Measurements from ENCODE around the gene CSTF2. TPM values are rescaled to one million over a fixed set of nuclear protein-coding genes. Genes with fewer than 3 reads are reported as not detected.
A peak's percentile ranks its signal among the peaks of the same experiment; 100 is the strongest.

The CSTF2 gene
- total RNA-seq (2012; rRNA removed) (27.8 and 30.3 TPM in 2 replicates), polyA plus RNA-seq (2012; rRNA removed) (21.8 and 22.8 TPM in 2 replicates), Bru-seq, nascent RNA (percentile 48 among the genes with signal in this experiment), BruChase-seq, experiment 1, labeled RNA remaining after a 6-hour chase (percentile 49 among the genes with signal in this experiment), BruChase-seq, experiment 2, labeled RNA remaining after a 2-hour chase (percentile 45 among the genes with signal in this experiment)
- polyA plus RNA-seq (2012; cell fraction: cytosol; rRNA removed): 13.0 and 19.0 TPM in 2 replicates
- 16.5 and 22.1 TPM in 2 replicates for polyA plus RNA-seq (2012; cell fraction: nucleus; rRNA removed; ENCODE audit: low replicate concordance)
- long read RNA-seq, transcript CSTF2-201 (14 exons, 1,958 nt): major isoform, 14 of 20 reads
- long read RNA-seq, partial matches to known transcripts: 3 of 20 reads
- long read RNA-seq, other reads (novel, unspliced or antisense): 3 of 20 reads

GRCh38 chrX:100819837-100820666, at the start of gene CSTF2:
CSTF2 (plus strand) TSS chrX:100820391; CDS start chrX:100820417, 26 bp downstream.
- peak; percentile 100 for ATAC-seq (ENCODE audit: low read depth)
- dilution Hi-C loops (cut with HindIII; ENCODE audit: low sequenced_read_pairs, unreplicated experiment): no loop called here
- POLR2A ChIA-PET (ENCODE audit: unreplicated experiment): no interaction called here

More at GRCh38 chrX:100819837-100820666, at the start of gene CSTF2:
- H3K4me1 ChIP-seq (ENCODE audit: control insufficient read depth, insufficient read depth, low read length): no peaks in the 10 kb centered on the region
- peak within 1 kb of the TSS; percentile 65 to 91 for H4K8ac ChIP-seq (ENCODE audit: low read depth in 2 of 2, low read length in 2 of 2)
- no peak within 1 kb of the TSS; the same call in 2 of the 3 replicates for H2BK15ac ChIP-seq (ENCODE audit: low read depth, low read length)
- DNase-seq: peak; percentile 79
- no peaks in the 10 kb centered on the region for H3K9me3 ChIP-seq (ENCODE audit: control insufficient read depth, insufficient read depth, low read length)
- no peaks in the 10 kb centered on the region for H3K9me1 ChIP-seq (ENCODE audit: insufficient read depth, low read length)
- CTCF ChIA-PET: no interaction called here
- peaks cover 6% of the 10 kb centered on the region for H3K36me3 ChIP-seq (ENCODE audit: control insufficient read depth, insufficient read depth, low read length)
- peaks cover 4% of the 10 kb centered on the region; the same call in 1 of the 2 replicates for H3K27me3 ChIP-seq (ENCODE audit: control insufficient read depth, insufficient read depth, low read length)
- peak within 1 kb of the TSS; percentile 54 for H3K14ac ChIP-seq (replicated peaks; ENCODE audit: low read depth, low read length)
- H2BK5ac ChIP-seq (ENCODE audit: low read depth, low read length, poor library complexity, severe bottlenecking): no peak within 1 kb of the TSS
- no peak within 1 kb of the TSS for H3K18ac ChIP-seq (ENCODE audit: low read depth, low read length)
- H2BK120ac ChIP-seq (ENCODE audit: low read depth, low read length): no peak within 1 kb of the TSS
- H2BK20ac ChIP-seq (ENCODE audit: low read depth, low read length): no peak within 1 kb of the TSS
- TF ChIP-seq MAZ (IDR thresholded peaks at IDR 0.05; ENCODE audit: borderline replicate concordance, low read depth, low read length): peak; percentile 38; the same call in 1 of the 2 replicates
- no peak for TF ChIP-seq CHD1 (IDR thresholded peaks at IDR 0.05; ENCODE audit: low read depth, low read length)
- TF ChIP-seq, protein P1, sequence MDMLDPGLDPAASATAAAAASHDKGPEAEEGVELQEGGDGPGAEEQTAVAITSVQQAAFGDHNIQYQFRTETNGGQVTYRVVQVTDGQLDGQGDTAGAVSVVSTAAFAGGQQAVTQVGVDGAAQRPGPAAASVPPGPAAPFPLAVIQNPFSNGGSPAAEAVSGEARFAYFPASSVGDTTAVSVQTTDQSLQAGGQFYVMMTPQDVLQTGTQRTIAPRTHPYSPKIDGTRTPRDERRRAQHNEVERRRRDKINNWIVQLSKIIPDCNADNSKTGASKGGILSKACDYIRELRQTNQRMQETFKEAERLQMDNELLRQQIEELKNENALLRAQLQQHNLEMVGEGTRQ (IDR thresholded peaks at IDR 0.05; ENCODE audit: low read depth, low read length): 0 out of 2 replicates have a peak, but pooled peaks have one; percentile 31
- TF ChIP-seq SMC3 (IDR thresholded peaks at IDR 0.05; ENCODE audit: low read depth, low read length): peak; percentile 28; the same call in 1 of the 2 replicates
- no peak for TF ChIP-seq CTCF (conservative IDR thresholded peaks at IDR 0.05; ENCODE audit: low read depth, low read length)
- TF ChIP-seq RAD21 (IDR thresholded peaks at IDR 0.05; ENCODE audit: low read length): 0 out of 2 replicates have a peak, but pooled peaks have one; percentile 1
- peak; percentile 74 for TF ChIP-seq BHLHE40 (IDR thresholded peaks at IDR 0.05; ENCODE audit: low read depth, low read length)
- peak; percentile 85; the same call in 1 of the 2 replicates for TF ChIP-seq MXI1 (IDR thresholded peaks at IDR 0.05; ENCODE audit: borderline replicate concordance, low read depth, low read length)
- no peak for TF ChIP-seq FOS (IDR thresholded peaks at IDR 0.05; ENCODE audit: low read depth, low read length)
- H4K20me1 ChIP-seq (ENCODE audit: insufficient read depth, low read length): no peaks in the 10 kb centered on the region
- no peak within 1 kb of the TSS for H2AK5ac ChIP-seq (ENCODE audit: low read depth, low read length)
- in situ Hi-C loops (cut with MboI; ENCODE audit: low sequenced_read_pairs) (no loop called here), intact Hi-C loops (cut with micrococcal nuclease) (loop anchor here (1.0 kb wide), 1 partner anchor 135 kb away; no protein-coding TSS in a partner anchor)
- peak within 1 kb of the TSS; percentile 95 for H3K4me3 ChIP-seq (ENCODE audit: insufficient read depth, low read depth, low read length)
- H4K91ac ChIP-seq (ENCODE audit: insufficient read depth, low read depth, low read length): peak within 1 kb of the TSS; percentile 26
- H3K4ac ChIP-seq (ENCODE audit: low read depth, low read length): peak within 1 kb of the TSS; percentile 51
- no peak within 1 kb of the TSS for H2AK9ac ChIP-seq (replicated peaks; ENCODE audit: low read depth, low read length, poor library complexity)
- peaks cover 4 to 5% of the 10 kb centered on the region in 2 experiments; a peak in 2 of 4 replicates for H3K79me1 ChIP-seq (ENCODE audit: low read depth in 1 of 2, low read length in 2 of 2)
- H3K27ac ChIP-seq (ENCODE audit: insufficient read depth, low read length): peak within 1 kb of the TSS; percentile 59
- H3K4me2 ChIP-seq (ENCODE audit: low read depth, low read length): peak within 1 kb of the TSS; percentile 92
- no TSS peak for BruUV-seq (replicated peaks)
- H3K9ac ChIP-seq (ENCODE audit: low read depth, low read length): peak within 1 kb of the TSS; percentile 85
- H2AFZ ChIP-seq (replicated peaks; ENCODE audit: low read length, poor library complexity): peak within 1 kb of the TSS; percentile 86
- peak within 1 kb of the TSS; percentile 46; the same call in 1 of the 2 replicates for H3K23ac ChIP-seq (ENCODE audit: low read depth, low read length)
- WGBS, 2 experiments (ENCODE audit: extremely low coverage in 2 of 2, insufficient read length in 1 of 2): 35% methylated on average over 15 of the region's 49 CpGs; no CpG with 5 or more reads in 1 of the 2 experiments
- peak within 1 kb of the TSS; percentile 59 for H3K56ac ChIP-seq (ENCODE audit: extremely low read depth, insufficient read depth, low read length)
- H4K5ac ChIP-seq (ENCODE audit: low read depth, low read length): peak within 1 kb of the TSS; percentile 70; the same call in 1 of the 2 replicates
